Fibroblast of skin of left quadriceps (primary cell): Measurements from ENCODE around the gene SF3A2.

Experiments
- DNase-seq, 2 experiments: peaks; one replicate each; pipeline ENCODE4 v3.0.0-alpha.2; 2013; ENCODE audit warnings: low read depth in 2 of 2

SF3A2 gene

DNA sequence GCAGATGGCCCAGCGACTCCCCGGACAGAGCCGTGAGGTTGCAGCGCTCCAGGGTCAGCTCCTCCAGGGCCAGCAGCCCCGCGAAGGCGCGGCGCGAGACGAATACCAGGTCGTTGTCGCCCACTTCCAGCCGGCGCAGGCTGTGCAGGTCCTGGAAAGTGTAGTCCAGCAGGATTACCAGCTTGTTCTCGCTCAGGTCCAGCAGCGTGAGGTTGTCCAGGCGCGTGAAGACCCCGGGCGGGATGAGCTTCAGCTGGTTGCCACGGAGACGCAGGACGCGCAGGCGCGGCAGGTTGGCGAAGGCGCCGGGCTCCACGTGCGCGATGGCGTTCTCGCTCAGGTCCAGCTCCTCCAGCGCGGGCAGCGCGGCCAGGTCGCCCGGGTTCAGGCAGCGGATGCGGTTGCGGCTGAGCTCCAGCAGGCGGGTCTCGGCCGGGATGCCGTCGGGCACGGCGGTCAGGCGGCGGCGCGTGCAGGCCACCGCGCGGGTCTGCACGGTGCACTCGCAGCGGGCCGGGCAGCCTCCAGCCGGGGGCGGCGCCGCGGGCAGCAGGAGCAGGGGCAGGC, 54.6 kb downstream of the SF3A2 start:
- DNase-seq: no peak

DNA sequence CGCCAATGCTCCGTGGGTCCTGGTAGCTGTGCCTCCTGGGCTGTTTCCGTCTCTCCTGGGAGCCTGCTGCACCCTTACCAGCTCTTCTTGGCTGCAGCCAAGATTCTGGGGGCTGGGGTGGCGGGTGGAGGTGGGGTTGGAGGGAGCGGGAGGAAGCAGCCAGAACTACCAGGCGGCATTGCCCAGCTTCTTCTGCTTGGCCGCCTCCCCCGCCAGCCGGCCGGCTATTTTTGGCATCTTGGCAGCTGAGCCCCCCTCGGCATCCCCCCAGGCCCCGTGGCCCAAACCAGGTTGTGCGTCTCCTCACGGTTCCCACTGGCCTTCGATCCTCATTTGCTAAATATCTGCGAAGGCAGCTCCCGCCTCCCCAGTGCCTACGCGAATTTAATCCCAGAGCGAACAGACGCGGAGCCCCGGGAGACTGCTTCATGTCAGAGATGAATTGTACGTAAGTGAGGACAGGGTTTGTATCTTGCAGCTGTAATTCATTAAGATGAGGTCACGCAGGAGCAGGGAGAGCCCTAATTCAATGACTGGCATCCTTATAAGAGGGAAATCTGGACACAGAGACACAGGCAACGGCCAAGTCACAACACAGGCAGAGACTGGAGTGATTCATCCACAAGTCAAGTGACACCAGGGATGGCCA, 58.2 kb downstream of the SF3A2 start:
- peak; percentile 42 to 55 for DNase-seq

DNA sequence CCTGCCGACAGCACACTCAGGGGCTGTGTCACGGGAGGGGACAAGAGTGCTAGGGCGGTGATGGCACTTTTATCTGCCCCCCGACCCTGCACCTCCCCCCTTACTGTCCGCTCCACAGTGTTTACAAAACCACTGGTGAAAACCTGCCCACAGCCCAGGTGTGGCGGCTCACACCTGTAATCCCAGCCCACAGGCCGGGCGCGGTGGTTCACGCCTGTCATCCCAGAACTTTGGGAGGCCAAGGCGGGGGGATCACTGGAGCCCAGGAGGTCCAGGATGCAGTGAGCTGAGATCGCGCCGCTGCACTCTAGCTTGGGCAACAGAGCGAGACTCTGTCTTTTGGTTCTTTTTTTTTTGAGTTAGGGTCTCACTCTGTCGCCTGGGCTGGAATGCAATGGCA, 59.5 kb downstream of the SF3A2 start:
- DNase-seq: no peak
